ENCODE measurements around the gene SAMD4A.

SAMD4A gene

DNA sequence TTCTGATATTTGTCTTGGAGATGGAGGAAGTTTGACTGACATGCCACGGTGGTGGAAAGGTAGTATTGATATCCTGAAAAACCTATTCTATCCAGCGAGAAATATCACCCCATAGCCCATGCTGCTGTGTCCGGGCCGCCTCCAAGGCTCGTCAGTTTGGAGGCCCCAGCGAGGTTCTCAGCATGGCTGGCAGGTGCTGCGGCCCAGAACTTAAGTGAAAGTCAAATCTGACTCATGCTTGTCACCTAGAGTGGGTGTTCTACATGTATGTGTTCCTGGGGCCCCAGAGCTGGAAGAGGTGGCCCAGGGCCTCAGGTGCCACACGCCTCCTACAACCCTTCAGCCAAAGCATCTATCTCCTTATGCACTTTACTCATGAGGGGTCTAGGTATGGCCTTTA, 242.8 kb downstream of the SAMD4A start:
- no peak for DNase-seq

DNA sequence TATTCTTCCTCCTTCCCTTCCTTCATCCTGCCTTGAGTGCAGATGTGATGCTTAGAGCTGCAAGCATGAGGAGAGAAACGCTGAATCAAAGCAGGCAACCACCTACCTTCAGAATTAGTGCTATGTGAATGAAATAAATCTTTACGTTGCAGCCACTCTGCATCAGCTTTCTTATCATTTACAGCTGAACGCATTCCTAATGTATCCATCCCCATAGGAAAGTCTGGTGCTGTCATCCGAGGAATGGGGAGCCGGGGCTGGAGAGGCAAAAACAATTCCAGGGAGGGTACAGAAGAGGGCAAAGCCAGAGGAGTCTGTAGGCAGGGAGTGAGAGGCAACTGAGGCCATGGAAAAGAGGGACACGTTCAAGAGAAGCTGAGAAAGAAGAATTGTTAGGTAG, 245.7 kb downstream of the SAMD4A start:
- DNase-seq = no peak

GRCh38 chr14:54813081-54813480, 246.2 kb downstream of the SAMD4A start:
- no peak for DNase-seq

GRCh38 chr14:54814076-54814475, 247.1 kb downstream of the SAMD4A start:
- peak in 1 of 5 donors; percentile 8 for DNase-seq

- no peak for DNase-seq
These were observed 248.1 kb downstream of the SAMD4A start for GRCh38 chr14:54815016-54815415.

- no peak for DNase-seq
These were observed 248.6 kb downstream of the SAMD4A start for GRCh38 chr14:54815515-54815914.

- no peak for DNase-seq
These were observed 249.5 kb downstream of the SAMD4A start for GRCh38 chr14:54816450-54816849.

- DNase-seq = no peak
These were observed 250.6 kb downstream of the SAMD4A start for GRCh38 chr14:54817506-54817905.

DNA sequence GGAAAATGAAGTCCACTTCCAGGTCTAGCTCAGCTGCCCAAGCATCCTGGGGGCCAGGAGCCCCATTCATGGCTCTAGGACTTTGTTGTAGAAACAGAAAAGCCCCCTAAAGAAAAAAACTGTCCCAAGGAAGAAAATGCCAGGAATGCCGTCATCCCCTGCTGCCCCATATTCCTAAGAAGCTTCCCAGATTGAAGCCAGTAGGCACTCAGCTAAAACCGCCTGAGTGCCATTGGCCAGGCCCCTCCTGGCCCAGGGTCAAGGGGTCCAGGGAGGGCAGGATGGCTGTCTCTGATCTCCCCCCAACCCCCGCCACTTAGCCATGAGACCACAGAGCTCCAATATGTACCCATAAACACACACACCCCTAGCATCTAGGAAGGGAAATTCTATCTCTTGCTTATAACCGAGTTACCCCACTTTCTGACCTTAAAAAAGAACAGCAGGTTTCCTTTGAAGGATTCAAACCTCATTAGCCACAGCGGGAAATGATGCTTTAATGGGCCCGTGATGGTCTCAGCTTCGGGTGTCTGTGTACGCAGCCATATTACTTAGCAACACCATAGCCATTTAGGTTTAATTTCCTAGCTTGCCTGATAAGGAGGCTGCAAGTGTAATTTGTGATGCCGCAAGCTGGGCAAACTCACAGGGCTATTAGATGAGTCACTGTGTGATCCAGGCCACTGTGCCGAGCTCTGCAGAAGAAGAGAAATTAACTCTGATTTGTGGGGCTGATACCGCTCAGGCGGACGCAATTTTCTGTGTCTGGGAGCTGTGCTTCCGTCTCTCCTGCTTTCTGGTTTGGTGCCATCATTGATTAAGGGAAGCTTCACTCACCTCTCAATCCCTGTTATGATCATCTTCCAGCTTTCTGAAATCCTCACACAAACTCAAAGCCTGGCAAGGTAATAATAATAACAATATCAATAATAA, 251.5 kb downstream of the SAMD4A start:
- no peak for DNase-seq

DNA sequence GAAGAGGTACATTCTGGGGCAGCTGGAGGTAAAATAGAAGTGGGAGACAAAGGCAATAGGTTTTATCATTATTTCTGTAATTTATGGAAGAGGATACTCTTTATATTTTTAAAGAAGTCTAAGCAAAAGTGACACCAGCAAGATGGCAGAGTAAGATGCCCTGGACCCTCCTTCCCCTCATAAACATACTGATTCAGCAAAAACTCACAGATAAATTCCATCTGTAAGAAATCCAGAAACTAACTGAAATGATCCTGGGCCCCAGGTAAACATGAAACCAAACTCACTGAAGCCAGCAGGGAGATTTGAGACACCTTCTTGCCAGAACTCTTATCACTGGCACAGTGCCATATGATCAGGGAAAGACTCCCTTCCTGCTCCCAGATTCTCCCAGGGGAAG, 255.8 kb downstream of the SAMD4A start:
- no peak for DNase-seq

- no peak for DNase-seq
These were observed 257.0 kb downstream of the SAMD4A start for GRCh38 chr14:54823757-54824549.

DNA sequence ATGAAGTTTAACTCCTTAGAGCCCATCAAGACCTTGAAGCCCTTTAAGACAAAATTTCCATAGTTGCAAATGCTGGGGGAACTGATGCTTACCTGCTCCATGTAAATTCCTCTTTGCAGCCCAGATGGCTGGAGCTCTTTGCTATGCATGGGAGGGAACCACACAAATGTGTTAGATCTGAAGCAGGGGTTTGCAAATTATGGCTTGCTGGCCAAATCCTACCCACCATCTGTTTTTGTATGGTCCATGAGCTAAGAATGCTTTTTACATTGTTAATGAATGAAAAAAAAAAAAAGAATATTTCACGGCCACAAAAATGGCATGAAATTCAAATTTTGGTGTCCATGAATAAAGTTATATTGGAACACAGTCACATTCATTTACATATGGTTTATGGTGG, 261.1 kb downstream of the SAMD4A start:
- no peak for DNase-seq

GRCh38 chr14:54829486-54830224, 262.7 kb downstream of the SAMD4A start:
- no peak for DNase-seq

- no peak for DNase-seq
These were observed 263.7 kb downstream of the SAMD4A start for GRCh38 chr14:54830650-54831049.

GRCh38 chr14:54834081-54834480, 267.2 kb downstream of the SAMD4A start:
- no peak for DNase-seq

DNA sequence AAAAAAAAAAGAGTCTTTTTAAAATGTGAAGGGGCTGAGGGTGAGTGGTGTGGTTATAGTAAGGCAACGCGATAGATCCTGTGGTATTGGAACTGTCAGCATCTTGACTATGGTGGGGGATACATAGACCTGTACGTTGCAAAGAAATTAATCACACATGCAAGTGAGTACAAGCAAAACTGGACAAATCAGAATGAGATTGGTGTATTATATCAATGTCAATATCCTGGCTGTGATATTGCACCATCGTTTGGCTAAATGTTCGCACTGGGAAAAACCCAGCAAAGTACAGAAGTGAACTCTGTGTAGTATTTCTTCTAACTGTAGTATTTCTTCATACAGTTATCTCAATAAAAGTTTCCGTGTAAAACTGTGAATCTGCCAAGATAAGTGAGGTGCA, 267.8 kb downstream of the SAMD4A start:
- DNase-seq = no peak

DNA sequence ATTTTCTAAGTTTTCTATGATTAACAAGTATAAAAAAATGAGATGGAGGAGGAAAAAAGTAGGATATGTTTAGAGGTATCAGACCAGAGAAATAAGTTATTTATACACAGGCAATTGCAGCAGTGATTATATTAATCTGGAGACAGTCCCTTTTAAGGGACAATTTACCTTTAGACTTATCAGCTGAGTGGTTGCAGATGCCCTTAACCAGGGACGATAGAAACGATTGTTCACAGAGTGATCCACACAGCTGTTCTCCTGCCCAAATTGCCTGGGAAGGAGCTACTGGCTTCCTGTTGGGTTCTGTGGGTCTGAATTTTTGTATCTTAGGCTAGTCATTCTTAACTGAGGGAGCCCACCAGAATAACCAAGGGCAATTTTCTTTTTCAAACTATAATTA, 269.3 kb downstream of the SAMD4A start:
- no peak for DNase-seq

DNA sequence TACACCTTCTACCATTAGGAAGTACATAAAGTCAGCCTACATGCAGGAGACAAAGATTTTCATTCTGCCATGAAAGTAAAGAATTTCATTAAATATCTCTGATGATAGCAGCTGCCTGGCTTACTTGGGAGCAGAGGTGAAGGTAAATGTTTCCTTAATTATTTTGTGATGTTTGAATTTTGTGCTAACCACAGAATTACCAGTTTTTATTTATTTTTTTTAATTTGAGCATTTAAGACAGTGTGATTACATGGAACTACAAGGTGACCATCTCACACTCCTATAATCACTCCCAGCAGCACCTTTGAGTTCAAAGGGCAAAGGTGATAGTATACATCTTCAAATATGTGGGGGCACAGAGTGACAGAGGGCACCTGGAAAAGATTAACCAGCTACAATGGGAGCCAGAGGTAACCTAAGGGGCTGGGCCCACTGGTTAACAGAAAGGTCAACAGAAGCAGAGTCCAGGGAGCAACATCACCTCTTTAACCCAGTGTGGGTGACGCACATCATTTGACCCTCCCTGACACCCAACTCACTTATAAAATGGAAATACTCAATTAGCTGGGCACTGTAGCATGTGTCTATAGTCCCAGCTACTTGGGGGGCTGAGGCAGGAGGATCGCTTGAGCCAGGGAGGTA, 270.7 kb downstream of the SAMD4A start:
- DNase-seq = no peak

- DNase-seq = no peak
These were observed 272.1 kb downstream of the SAMD4A start for GRCh38 chr14:54838931-54839512.

DNA sequence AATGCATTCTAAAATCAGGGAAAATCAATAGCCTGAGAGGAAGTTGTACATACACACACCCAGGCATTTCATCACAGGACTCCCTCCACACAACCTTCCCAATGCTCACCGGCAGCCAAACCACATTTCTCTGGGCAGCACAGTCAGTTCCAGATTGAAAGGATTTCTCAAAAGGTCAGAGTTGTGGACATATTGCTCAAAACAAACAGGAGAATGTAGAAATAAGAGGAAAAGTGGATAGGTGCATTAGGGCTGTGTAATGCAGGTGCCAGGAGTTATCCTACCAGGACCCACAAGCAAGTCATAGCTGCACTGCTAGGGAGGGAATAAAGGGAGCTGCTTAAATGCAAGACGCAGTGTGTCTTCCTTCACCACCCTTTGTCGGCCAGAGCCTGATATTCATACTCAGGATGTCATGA, 272.8 kb downstream of the SAMD4A start:
- no peak for DNase-seq

DNA sequence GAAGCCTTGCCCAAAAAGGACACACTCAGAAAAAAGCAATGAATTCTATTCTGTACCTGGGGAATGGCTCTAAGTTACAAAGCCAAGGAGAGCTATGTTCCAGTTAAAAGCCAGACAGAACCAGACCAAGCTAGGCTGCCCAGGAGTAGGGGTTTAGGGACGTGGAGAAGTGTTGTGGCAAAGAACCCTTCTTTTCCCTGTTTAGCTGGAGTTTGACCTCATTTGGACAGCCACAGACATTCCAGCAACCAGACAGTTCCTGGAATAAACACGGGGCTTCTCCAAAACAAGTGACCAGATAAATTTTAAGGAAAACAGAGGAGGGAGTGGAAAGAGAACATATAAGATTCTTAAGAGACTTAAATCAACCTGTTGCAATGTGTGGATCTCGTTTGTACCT, 273.4 kb downstream of the SAMD4A start:
- no peak for DNase-seq

GRCh38 chr14:54840798-54841197, 273.9 kb downstream of the SAMD4A start:
- DNase-seq = no peak

Data from T-helper 1 cell (primary cell).